ENCODE results near the gene CLASP2.

CLASP2 gene

DNA sequence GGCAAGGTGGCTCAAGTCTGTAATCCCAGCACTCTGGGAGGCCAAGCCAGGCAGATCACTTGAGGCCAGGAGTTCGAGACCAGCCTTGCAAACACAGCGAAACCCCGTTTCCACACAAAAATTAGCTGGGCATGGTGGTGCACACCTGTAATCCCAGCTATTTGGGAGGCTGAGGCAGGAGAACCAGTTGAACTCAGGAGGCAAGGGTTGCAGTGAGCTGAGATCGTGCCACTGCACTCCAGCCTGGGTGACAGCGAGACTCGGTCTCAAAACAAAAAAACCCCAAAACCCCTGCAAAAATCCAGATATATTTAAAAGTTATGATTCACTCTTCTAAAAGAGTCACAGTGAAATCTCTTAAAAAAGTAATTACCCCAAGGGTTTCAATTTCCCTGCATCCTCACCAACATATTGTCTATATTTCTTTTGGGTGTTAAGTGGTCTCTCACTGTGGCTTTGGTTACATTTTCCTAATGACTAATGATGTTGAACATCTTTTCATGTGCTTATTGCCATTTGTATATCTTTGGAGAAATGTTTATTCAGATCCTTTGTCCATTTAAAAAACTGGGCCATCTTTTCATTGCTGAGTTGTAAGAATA, 204.7 kb downstream of the CLASP2 start:
- Histone ChIP-seq H3K4me2 (ENCODE audit: insufficient read depth, low read length) (no peak overlapping the region), H3K9me3 (ENCODE audit: insufficient read depth, low read length, severe bottlenecking) (no peaks in the 10 kb centered on the region), H3K4me1 (ENCODE audit: insufficient read depth, low read length) (no peaks in the 10 kb centered on the region), H3K27me3 (ENCODE audit: insufficient read depth, low read length, poor library complexity) (no peaks in the 10 kb centered on the region), H4K20me1 (ENCODE audit: insufficient read depth, low read length) (no peaks in the 10 kb centered on the region), H3K9ac (ENCODE audit: low read depth, low read length) (no peak overlapping the region), H3K79me2 (ENCODE audit: insufficient read depth, low read length) (no peaks in the 10 kb centered on the region), H3K4me3 (ENCODE audit: low read depth in 1 of 2, low read length in 2 of 2) (no peak overlapping the region), H3K27ac (ENCODE audit: low read length) (no peak overlapping the region), H2AFZ (ENCODE audit: low read depth, low read length) (no peak overlapping the region), H3K36me3 (ENCODE audit: insufficient read depth, low read length) (peaks cover 56% of the 10 kb centered on the region)
- ATAC-seq (ENCODE audit: insufficient read depth, low read depth) (no peak), DNase-seq (no peak)
- TF ChIP-seq, protein P1, sequence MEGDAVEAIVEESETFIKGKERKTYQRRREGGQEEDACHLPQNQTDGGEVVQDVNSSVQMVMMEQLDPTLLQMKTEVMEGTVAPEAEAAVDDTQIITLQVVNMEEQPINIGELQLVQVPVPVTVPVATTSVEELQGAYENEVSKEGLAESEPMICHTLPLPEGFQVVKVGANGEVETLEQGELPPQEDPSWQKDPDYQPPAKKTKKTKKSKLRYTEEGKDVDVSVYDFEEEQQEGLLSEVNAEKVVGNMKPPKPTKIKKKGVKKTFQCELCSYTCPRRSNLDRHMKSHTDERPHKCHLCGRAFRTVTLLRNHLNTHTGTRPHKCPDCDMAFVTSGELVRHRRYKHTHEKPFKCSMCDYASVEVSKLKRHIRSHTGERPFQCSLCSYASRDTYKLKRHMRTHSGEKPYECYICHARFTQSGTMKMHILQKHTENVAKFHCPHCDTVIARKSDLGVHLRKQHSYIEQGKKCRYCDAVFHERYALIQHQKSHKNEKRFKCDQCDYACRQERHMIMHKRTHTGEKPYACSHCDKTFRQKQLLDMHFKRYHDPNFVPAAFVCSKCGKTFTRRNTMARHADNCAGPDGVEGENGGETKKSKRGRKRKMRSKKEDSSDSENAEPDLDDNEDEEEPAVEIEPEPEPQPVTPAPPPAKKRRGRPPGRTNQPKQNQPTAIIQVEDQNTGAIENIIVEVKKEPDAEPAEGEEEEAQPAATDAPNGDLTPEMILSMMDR (IDR thresholded peaks at IDR 0.05; ENCODE audit: borderline replicate concordance, extremely low read depth, low read length, poor library complexity, severe bottlenecking): no peak
- no peak for TF ChIP-seq EZH2 (IDR thresholded peaks at IDR 0.05; ENCODE audit: borderline replicate concordance, low read depth, low read length, severe bottlenecking)

DNA sequence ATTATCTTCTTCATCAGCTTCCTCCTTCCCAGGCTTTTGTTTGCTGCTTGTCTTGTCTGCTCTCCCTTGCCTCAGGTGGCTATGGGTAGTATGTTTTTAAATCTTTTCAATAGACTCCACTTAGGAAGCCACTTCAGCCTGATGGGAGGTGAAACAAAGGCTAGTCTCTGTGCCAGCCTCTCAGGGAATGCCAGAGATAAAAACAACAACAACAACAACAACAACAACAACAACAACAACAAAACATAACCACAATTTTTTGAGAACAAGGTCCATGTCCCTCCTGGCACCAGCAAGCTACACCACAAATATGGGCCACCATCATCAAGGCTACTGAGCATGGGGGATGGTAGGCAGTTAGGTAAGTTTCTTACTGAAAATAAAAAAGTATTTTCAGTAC, 213.0 kb downstream of the CLASP2 start:
- no peaks in the 10 kb centered on the region for H3K4me1 ChIP-seq (ENCODE audit: insufficient read depth, low read length)
- no peak for DNase-seq
- ATAC-seq (ENCODE audit: insufficient read depth, low read depth): no peak
- TF ChIP-seq, protein P1 (IDR thresholded peaks at IDR 0.05; ENCODE audit: borderline replicate concordance, extremely low read depth, low read length, poor library complexity, severe bottlenecking): no peak
- TF ChIP-seq EZH2 (IDR thresholded peaks at IDR 0.05; ENCODE audit: borderline replicate concordance, low read depth, low read length, severe bottlenecking): no peak
- H2AFZ ChIP-seq (ENCODE audit: low read depth, low read length): no peak overlapping the region
- no peaks in the 10 kb centered on the region for H3K79me2 ChIP-seq (ENCODE audit: insufficient read depth, low read length)
- H3K27ac ChIP-seq (ENCODE audit: low read length): no peak overlapping the region
- no peak overlapping the region for H3K9ac ChIP-seq (ENCODE audit: low read depth, low read length)
- no peaks in the 10 kb centered on the region for H4K20me1 ChIP-seq (ENCODE audit: insufficient read depth, low read length)
- H3K4me2 ChIP-seq (ENCODE audit: insufficient read depth, low read length): no peak overlapping the region
- no peak overlapping the region for H3K4me3 ChIP-seq (ENCODE audit: low read depth in 1 of 2, low read length in 2 of 2)
- no peaks in the 10 kb centered on the region for H3K27me3 ChIP-seq (ENCODE audit: insufficient read depth, low read length, poor library complexity)
- H3K9me3 ChIP-seq (ENCODE audit: insufficient read depth, low read length, severe bottlenecking): peaks cover 5% of the 10 kb centered on the region
- peaks cover 60% of the 10 kb centered on the region for H3K36me3 ChIP-seq (ENCODE audit: insufficient read depth, low read length)

DNA sequence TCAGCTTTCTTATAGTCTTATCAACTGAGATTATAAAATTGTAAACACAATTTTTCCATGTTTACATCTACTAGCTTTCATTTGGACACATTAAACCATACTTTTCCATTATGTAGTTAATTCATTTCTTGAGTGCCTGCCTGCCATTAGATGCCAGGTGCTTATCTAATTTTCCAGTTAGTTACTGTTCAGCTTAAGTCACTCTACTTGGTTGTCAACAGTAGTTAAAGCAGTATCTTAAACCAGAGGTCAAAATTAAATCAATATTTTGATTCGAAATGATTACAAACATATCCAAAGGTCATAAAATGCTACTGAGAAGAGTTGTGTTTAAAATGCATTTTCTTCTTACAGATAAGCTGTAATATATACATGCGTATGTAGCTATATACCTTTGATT, 221.6 kb downstream of the CLASP2 start:
- H2AFZ ChIP-seq (ENCODE audit: low read depth, low read length): no peak overlapping the region
- no peak overlapping the region for H3K27ac ChIP-seq (ENCODE audit: low read length)
- TF ChIP-seq, protein P1 (IDR thresholded peaks at IDR 0.05; ENCODE audit: borderline replicate concordance, extremely low read depth, low read length, poor library complexity, severe bottlenecking): no peak
- TF ChIP-seq EZH2 (IDR thresholded peaks at IDR 0.05; ENCODE audit: borderline replicate concordance, low read depth, low read length, severe bottlenecking): no peak
- no peaks in the 10 kb centered on the region for H3K79me2 ChIP-seq (ENCODE audit: insufficient read depth, low read length)
- peaks cover 2% of the 10 kb centered on the region for H3K9me3 ChIP-seq (ENCODE audit: insufficient read depth, low read length, severe bottlenecking)
- H3K4me2 ChIP-seq (ENCODE audit: insufficient read depth, low read length): no peak overlapping the region
- DNase-seq (no peak), ATAC-seq (ENCODE audit: insufficient read depth, low read depth) (no peak)
- no peak overlapping the region for H3K4me3 ChIP-seq (ENCODE audit: low read depth in 1 of 2, low read length in 2 of 2)
- H3K9ac ChIP-seq (ENCODE audit: low read depth, low read length): no peak overlapping the region
- H3K36me3 ChIP-seq (ENCODE audit: insufficient read depth, low read length): peaks cover 14% of the 10 kb centered on the region
- no peaks in the 10 kb centered on the region for H3K4me1 ChIP-seq (ENCODE audit: insufficient read depth, low read length)
- H3K27me3 ChIP-seq (ENCODE audit: insufficient read depth, low read length, poor library complexity): no peaks in the 10 kb centered on the region
- no peaks in the 10 kb centered on the region for H4K20me1 ChIP-seq (ENCODE audit: insufficient read depth, low read length)

All from DND-41 (cell line).